Stimulated activated CD8-positive, alpha-beta memory T cell treated with anti-CD3 and anti-CD28 coated beads, Interleukin-12 subunit alpha, Interleukin-12 subunit beta, amount 100 ng/mL, for 24 hours (primary cell): ENCODE results near the gene MREG.
"Not testable (repeated sequence)": the region's sequence is repeated elsewhere in the genome, so short reads cannot be mapped to it uniquely, and the experiment has no call there.

ENCODE experiments used
- DNase-seq: peaks from one replicate; pipeline ENCODE4 v3.0.0-alpha.2; 2020; ENCODE audit errors: extremely low read depth

MREG gene

DNA sequence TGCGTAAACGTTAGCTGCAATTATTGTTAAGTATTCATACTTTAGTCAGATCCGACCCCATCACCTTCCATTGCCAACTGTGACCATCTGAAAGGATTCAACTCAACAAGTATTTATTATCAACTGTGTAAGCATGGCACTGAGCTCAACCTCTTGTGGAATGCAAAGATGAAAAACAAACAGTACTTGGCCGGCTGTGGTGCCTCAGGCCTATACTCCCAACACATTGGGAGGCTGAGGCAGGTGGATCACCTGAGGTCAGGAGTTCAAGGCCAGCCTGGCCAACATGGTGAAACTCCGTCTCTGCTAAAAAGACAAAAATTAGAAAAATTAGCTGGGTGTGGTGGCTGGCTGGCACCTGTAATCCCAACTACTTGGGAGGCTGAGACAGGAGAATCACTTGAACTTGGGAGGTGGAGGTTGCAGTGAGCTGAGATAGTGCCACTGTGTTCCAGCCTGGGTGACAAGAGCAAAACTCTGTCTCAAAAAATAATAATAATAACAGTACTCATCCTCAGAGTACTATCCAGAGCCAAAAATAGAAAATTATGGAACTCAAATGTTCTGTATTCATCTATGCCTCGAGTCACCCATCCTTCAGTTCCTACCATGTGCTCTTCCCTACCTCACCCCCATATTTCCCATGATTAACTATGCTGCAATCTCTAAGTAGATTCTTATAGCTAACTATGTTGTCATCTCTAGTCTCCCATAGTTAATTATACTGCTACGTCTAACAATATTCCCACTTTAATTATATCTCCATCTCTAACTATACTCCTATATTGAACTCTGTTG lies 8.6 kb upstream of the MREG start:
- no peak for DNase-seq

DNA sequence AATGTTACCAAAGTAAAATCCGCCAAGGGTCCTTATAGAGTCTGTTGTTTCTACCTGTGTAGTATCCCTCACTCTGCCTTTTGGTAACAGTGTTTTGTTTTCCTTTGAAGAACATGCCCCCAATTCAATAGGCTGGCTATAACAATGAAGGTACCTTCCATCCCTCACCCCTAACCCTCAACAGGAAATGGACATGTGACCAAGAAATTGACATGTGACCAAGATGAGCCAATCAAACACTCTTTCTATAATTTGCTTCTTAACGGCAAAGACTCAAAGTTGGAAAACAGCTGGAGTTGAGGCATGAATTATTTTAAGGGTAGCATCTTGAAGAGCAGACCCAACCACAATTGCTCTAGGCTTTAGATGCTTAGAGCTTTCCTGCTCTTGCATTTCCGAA lies 5.4 kb upstream of the MREG start:
- no peak for DNase-seq

DNA sequence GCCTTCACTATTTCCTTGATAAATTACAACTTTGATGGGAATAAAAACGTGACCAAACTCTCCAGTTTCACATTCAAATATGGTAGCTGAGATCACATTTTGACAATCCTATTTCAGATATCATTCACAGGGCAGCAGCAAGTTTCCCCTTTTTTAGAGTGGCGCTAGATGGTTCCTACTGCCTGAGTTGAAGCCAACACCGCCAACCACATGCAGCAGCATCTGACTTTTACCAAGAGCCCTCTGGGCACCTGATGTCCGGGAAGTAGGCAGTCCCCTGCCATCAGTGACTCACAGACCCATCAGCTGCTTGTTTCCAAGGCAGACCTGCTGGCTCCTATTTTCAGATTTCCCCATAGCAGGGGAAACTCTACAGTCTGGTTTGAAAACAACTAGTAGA lies 4.0 kb upstream of the MREG start:
- DNase-seq, result no peak

DNA sequence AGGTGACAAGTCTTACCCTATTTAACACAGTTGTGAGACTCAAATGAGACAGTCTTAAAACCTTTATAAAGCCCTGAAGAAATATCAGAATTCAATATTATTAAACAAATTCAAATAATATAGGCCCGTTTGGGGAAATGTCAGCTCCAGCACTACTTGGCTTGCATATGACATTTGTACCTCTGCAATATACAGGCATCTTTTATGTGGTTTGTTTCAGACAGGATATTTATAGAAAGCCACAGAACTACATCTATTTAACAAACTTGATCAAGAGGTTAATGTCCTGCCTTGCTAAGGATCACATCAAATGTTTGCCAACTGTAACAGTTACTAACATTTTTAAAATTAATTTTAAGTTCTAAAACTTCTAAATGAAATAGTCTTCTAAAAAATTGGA lies 3.2 kb upstream of the MREG start:
- no peak for DNase-seq

GRCh38 chr2:216015722-216016464 lies 2.5 kb upstream of the MREG start:
- DNase-seq, result no peak

DNA sequence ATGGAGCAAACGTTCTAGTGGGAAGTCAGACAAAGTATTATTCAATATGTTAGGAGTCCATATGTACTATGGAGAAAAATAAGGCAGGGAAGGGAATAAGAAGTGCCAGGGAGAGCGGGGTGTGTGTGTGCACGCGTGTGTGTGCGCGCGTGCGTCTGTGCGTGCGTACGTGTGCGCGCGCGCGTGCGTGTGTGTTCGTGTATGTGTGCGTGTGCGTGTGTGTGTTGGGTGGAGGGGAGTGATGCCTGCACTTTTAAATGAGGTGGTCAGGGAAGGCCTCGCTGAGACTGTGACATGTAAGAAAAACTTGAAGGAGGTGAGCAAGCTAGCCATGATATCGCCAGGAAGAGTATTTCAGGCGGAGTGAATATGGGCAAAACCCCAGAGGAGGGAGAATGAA lies 1.6 kb upstream of the MREG start:
- no peak for DNase-seq

- DNase-seq, result no peak
Observed at GRCh38 chr2:216014006-216014405, 655 bp upstream of the MREG start.

DNA sequence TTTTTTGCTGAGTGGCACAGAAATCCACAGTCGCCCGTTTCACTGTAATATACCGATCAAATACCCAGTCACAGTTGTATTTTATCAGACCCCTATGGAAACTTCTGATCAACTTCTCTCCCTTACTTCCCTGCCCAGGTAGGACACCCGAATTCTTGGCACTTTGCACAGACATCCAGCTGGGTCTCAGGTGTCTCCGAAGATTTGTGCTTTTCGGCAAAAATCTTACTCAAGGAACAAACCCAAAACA lies 596 bp downstream of the MREG start:
- no peak for DNase-seq

DNA sequence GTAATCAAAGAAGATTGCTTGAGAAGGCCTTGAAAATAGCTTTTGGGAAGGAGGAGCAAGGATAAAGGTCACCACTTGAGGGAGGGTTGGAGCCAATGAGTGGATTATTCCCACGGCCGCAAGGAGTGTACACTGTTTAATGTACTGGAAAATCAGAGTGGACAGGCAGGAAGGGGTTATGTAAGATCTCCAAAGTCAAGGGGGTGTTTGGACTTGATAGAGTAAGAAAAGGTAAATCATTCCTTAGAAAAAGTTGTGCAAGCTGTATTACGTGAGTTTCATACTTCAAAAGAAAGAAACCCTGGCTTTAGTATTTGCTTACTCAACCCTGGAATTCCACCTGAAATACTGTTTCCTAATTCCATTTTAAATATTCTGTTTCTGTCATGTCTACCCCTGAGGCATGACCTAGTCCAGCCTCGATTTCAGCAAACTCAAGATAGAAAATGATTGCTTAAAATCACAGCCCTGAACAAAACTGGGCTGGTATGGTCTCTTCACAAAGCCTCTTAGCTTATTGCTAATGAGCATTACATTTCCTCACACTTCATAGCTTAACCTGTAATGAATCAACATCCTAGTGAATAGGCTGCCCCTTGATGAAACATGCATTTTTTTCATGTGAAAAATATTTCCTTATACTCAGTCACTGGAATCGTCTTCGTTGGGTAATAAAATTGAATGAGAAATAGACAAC lies 1.1 kb downstream of the MREG start:
- DNase-seq, result no peak

- not testable (repeated sequence) for DNase-seq
Observed at GRCh38 chr2:216009215-216009614, 4.1 kb downstream of the MREG start.

GRCh38 chr2:216008387-216008786 lies 5.0 kb downstream of the MREG start:
- DNase-seq, result no peak

DNA sequence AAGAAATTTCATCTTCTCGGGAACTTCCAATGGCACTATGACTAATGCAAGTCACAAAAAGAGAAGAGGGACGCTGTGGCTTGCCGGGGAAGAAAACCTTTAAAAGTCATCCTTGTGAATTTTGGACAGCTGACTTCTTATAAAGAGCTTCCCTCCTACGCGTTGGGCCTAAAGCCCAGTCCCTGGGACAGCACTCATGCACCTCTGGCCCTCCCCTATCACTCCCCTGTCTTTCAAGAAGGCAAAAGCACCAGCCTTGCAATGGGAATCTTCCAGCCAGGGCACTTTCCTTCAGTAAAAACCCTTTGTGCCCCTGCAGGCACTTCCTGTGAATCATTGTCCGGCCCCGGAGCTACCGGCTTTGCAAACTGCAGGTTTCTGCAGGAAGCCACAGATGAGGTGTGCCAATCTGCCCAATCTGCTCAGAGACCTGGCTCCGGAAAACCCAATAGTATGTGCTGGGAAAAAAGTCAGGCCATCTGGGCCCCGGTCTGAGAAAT lies 7.1 kb downstream of the MREG start:
- no peak for DNase-seq

- no peak for DNase-seq
Observed at GRCh38 chr2:216004697-216005283, 8.6 kb downstream of the MREG start.

GRCh38 chr2:216003876-216004696 lies 9.3 kb downstream of the MREG start:
- DNase-seq, result no peak

GRCh38 chr2:216002693-216003092 lies 10.7 kb downstream of the MREG start:
- no peak for DNase-seq

- DNase-seq, result no peak
Observed at GRCh38 chr2:216002101-216002678, 11.2 kb downstream of the MREG start.

- DNase-seq, result no peak
Observed at GRCh38 chr2:216001216-216002100, 11.9 kb downstream of the MREG start.

GRCh38 chr2:215998636-215999035 lies 14.7 kb downstream of the MREG start:
- no peak for DNase-seq

DNA sequence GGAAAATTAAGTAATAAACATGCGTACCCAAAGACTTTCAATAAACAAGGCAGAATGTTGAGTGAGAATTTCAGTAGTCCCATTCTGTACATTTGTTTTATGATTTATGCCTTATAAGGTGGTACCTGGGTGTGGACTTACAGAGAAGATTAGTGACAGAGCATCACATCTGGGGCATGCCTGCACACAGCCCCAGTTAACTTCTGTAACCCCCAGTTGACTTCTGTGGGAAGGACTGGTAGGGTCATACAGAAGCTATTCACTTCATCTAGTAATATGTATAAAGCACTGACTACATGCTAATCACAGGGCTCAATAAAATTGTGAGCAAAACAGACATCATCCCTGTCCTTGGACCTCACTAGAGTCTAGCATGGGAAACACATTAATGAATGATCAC lies 16.1 kb downstream of the MREG start:
- no peak for DNase-seq

DNA sequence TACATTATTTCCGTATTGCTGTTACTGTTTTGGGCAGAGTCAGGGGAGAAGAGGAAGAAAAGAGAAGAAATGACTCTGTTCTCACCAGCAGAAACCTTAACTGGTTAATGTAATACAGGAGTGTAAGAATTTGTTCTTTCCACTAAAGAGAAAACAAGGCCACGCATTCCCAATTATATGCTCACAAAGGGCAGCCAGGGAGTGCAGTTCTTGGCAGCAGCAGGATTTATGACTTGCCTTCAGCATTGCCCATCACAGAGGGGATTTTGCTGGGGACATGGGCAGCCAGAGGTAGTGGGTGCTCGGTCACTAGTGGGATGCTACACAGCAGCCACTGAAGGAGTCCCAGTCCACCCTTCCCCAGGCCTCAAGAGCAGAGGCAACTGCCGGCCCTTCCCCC lies 18.4 kb downstream of the MREG start:
- no peak for DNase-seq
